ENCODE data around the gene LRRC45. TPM values are rescaled to one million over a fixed set of nuclear protein-coding genes. Genes with fewer than 3 reads are reported as not detected.

Gene LRRC45
- total and polyA plus RNA-seq, 2 donors (not counting 1 experiment from before 2014, with no cell fraction given), result 2.3 to 9.9 TPM

DNA sequence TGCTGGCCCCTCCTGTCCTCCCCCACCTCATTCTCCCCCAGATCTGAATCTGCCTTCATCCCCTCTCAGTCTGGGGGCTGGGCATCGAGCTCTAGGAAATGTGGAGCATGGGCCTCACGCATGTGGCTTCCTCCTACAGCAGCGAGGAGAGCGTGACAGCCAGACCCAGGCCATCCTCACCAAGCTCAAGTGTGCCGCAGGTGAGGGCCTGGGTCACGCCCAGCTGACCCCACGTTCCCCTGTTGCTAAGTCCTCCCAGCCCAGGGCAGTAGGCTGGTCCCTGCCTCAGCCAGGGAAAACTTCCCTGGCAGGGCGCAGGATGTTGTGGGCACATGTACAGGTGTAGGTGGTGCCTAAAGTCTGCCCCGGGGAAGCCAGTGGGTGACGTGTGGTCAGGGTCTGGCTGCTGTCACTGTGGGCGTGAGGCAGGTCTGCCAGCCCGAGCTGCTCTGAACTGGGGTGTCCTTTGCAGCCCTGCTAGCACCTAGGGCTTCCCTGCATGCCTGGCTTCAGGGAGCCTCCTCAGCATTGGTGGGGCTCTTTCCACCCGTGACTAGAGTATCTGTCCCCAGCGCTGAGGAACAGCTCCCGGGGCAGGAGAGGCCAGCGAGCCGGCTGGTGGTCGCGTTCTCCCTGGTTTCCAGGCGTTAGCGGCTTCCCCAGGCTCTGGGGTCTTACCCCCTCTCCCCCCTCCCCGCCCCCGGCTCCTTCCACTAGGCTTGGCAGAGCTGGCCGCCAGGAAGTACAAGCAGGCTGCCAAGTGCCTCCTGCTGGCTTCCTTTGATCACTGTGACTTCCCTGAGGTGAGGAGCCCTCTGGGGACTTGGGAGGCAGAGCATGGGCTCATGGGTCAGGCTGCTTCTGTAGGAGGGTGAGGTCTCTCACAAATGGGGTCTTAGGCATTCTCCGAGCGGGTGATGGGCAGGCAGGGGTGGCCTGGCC, 32.2 kb downstream of the LRRC45 start:
- H3K27ac ChIP-seq (ENCODE audit: insufficient read depth, low read length), result no peak overlapping the region
- TF ChIP-seq, protein P1, sequence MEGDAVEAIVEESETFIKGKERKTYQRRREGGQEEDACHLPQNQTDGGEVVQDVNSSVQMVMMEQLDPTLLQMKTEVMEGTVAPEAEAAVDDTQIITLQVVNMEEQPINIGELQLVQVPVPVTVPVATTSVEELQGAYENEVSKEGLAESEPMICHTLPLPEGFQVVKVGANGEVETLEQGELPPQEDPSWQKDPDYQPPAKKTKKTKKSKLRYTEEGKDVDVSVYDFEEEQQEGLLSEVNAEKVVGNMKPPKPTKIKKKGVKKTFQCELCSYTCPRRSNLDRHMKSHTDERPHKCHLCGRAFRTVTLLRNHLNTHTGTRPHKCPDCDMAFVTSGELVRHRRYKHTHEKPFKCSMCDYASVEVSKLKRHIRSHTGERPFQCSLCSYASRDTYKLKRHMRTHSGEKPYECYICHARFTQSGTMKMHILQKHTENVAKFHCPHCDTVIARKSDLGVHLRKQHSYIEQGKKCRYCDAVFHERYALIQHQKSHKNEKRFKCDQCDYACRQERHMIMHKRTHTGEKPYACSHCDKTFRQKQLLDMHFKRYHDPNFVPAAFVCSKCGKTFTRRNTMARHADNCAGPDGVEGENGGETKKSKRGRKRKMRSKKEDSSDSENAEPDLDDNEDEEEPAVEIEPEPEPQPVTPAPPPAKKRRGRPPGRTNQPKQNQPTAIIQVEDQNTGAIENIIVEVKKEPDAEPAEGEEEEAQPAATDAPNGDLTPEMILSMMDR (conservative IDR thresholded peaks at IDR 0.05 in 1 of 2, IDR thresholded peaks at IDR 0.05 in 1 of 2; ENCODE audit: low read depth in 1 of 2, low read length in 2 of 2), result no peak
- TF ChIP-seq EZH2 (IDR thresholded peaks at IDR 0.05; ENCODE audit: low read length, missing control alignments), result no peak
- no peak overlapping the region for H2AFZ ChIP-seq (ENCODE audit: low read length)
- no peak overlapping the region for H3K4me2 ChIP-seq (ENCODE audit: extremely low read depth, insufficient read depth, low read length)
- peaks cover 46% of the 10 kb centered on the region for H3K36me3 ChIP-seq (ENCODE audit: control insufficient read depth, insufficient read depth, low read length)
- no peaks in the 10 kb centered on the region for H4K20me1 ChIP-seq (ENCODE audit: control insufficient read depth, extremely low read depth, insufficient read depth, low read length)
- no peak overlapping the region for H3K4me3 ChIP-seq (replicated peaks in 1 of 4; ENCODE audit: control extremely low read depth in 1 of 4, insufficient read depth in 1 of 4, low read depth in 3 of 4, low read length in 4 of 4)
- peaks cover 7% of the 10 kb centered on the region for H3K4me1 ChIP-seq (ENCODE audit: control insufficient read depth, extremely low read depth, insufficient read depth, low read length)
- no peaks in the 10 kb centered on the region for H3K9me3 ChIP-seq (ENCODE audit: control insufficient read depth, insufficient read depth, low read depth, low read length)
- peaks cover 19% of the 10 kb centered on the region for H3K79me2 ChIP-seq (ENCODE audit: control insufficient read depth, insufficient read depth, low read length)
- no peak overlapping the region for H3K9ac ChIP-seq (ENCODE audit: insufficient read depth, low read length)
- H3K27me3 ChIP-seq (ENCODE audit: control insufficient read depth, insufficient read depth, low read length), result no peaks in the 10 kb centered on the region
- no peak for DNase-seq (ENCODE audit: low read depth in 2 of 2)

DNA sequence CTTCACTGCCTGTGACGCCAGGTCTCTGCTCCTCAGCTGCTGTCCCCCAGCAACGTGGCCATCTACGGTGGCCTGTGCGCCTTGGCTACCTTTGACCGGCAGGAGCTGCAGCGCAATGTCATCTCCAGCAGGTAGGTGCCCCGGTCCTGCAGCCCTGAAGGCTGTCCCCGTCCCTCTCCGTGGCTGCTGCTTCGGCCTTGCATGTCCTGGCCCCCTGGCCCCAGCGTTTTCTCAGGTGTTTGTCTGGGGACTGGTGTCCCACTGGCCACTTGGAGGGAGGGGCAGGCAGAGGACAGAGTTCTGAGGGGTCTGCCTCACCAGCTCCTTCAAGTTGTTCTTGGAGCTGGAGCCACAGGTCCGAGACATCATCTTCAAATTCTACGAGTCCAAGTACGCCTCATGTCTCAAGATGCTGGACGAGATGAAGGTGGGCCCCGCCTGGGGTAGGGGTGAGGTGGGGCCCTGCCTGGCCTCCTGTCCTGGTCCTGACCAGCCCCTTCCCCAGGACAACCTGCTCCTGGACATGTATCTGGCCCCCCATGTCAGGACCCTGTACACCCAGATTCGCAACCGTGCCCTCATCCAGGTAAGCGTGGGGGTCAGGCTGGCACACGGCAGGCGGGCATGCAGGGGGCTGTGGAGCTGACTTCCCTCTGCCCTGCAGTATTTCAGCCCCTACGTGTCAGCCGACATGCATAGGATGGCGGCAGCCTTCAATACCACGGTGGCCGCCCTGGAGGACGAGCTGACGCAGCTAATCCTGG, 33.0 kb downstream of the LRRC45 start:
- no peak for DNase-seq (ENCODE audit: low read depth in 2 of 2)
- Histone ChIP-seq H4K20me1 (ENCODE audit: control insufficient read depth, extremely low read depth, insufficient read depth, low read length) (no peaks in the 10 kb centered on the region), H3K36me3 (ENCODE audit: control insufficient read depth, insufficient read depth, low read length) (peaks cover 54% of the 10 kb centered on the region)

More for the DNA sequence above, 33.0 kb downstream of the LRRC45 start:
- H3K4me2 ChIP-seq (ENCODE audit: extremely low read depth, insufficient read depth, low read length), result no peak overlapping the region
- H3K9me3 ChIP-seq (ENCODE audit: control insufficient read depth, insufficient read depth, low read depth, low read length), result no peaks in the 10 kb centered on the region
- H2AFZ ChIP-seq (ENCODE audit: low read length), result no peak overlapping the region
- peaks cover 19% of the 10 kb centered on the region for H3K79me2 ChIP-seq (ENCODE audit: control insufficient read depth, insufficient read depth, low read length)
- no peaks in the 10 kb centered on the region for H3K27me3 ChIP-seq (ENCODE audit: control insufficient read depth, insufficient read depth, low read length)
- H3K4me1 ChIP-seq (ENCODE audit: control insufficient read depth, extremely low read depth, insufficient read depth, low read length), result peaks cover 3% of the 10 kb centered on the region
- TF ChIP-seq, protein P1 (conservative IDR thresholded peaks at IDR 0.05 in 1 of 2, IDR thresholded peaks at IDR 0.05 in 1 of 2; ENCODE audit: low read depth in 1 of 2, low read length in 2 of 2), result no peak
- H3K4me3 ChIP-seq (replicated peaks in 1 of 4; ENCODE audit: control extremely low read depth in 1 of 4, insufficient read depth in 1 of 4, low read depth in 3 of 4, low read length in 4 of 4), result no peak overlapping the region
- no peak overlapping the region for H3K9ac ChIP-seq (ENCODE audit: insufficient read depth, low read length)
- H3K27ac ChIP-seq (ENCODE audit: insufficient read depth, low read length), result no peak overlapping the region
